Liver (tissue), 9 donors: ENCODE results near the gene DOCK6. TPM values are rescaled to one million over a fixed set of nuclear protein-coding genes. Genes with fewer than 3 reads are reported as not detected.

Source experiments
- DNase-seq: peaks from one replicate; pipeline ENCODE4 v3.0.0-alpha.2; 2017; ENCODE audit warnings: low spot score
- H3K27ac ChIP-seq, 2 donors: one replicate each; pipeline ENCODE4 v1.7.0; 2013; ENCODE audit warnings: inconsistent platforms in 2 of 2, low read length in 2 of 2, control low read depth in 1 of 2, low read depth in 1 of 2, mild to moderate bottlenecking in 1 of 2
- H3K27me3 ChIP-seq, 4 donors: one replicate each; pipeline versions ENCODE4 v1.6.1 to v1.7.0; 2013; ENCODE audit warnings: low read length in 3 of 4, inconsistent platforms in 1 of 4, mild to moderate bottlenecking in 1 of 4, moderate library complexity in 1 of 4; ENCODE audit not compliant: control insufficient read depth in 4 of 4, insufficient read depth in 4 of 4
- H3K36me3 ChIP-seq, 4 donors: one replicate each; pipeline versions ENCODE4 v1.6.1 to v1.7.0; 2013; ENCODE audit warnings: low read length in 3 of 4, mild to moderate bottlenecking in 3 of 4, low read depth in 1 of 4, moderate library complexity in 1 of 4; ENCODE audit not compliant: control insufficient read depth in 4 of 4, insufficient read depth in 3 of 4
- H3K4me1 ChIP-seq, 4 donors: one replicate each; pipeline versions ENCODE4 v1.6.1 to v1.7.0; 2013; ENCODE audit warnings: low read length in 3 of 4, mild to moderate bottlenecking in 3 of 4, moderate library complexity in 1 of 4; ENCODE audit not compliant: control insufficient read depth in 4 of 4, insufficient read depth in 4 of 4
- H3K4me3 ChIP-seq, 3 donors: one replicate each; pipeline versions ENCODE4 v1.6.1 to v1.7.0; 2013; ENCODE audit warnings: low read length in 3 of 3, control low read depth in 1 of 3, low read depth in 1 of 3, mild to moderate bottlenecking in 1 of 3
- H3K9ac ChIP-seq, 2 donors: one replicate each; pipeline ENCODE4 v1.7.0; 2013; ENCODE audit warnings: low read length in 2 of 2, mild to moderate bottlenecking in 2 of 2, moderate library complexity in 2 of 2, control low read depth in 1 of 2, low read depth in 1 of 2
- H3K9me3 ChIP-seq, 4 donors: one replicate each; pipeline versions ENCODE4 v1.6.1 to v1.7.0; 2013; ENCODE audit warnings: low read length in 3 of 4; ENCODE audit not compliant: control insufficient read depth in 4 of 4
- EGR1 ChIP-seq, 2 donors: IDR thresholded peaks; 2 replicates each; pipeline ENCODE4 v1.6.1; 2016 to 2018; ENCODE audit warnings: antibody characterized with exemption in 2 of 2, low read depth in 2 of 2
- FOXA1 ChIP-seq: IDR thresholded peaks from 2 replicates; pipeline ENCODE4 v1.6.1; 2016; ENCODE audit warnings: antibody characterized with exemption
- FOXA2 ChIP-seq: IDR thresholded peaks from 2 replicates; pipeline ENCODE4 v1.6.1; 2016; ENCODE audit warnings: antibody characterized with exemption
- GABPA ChIP-seq, 2 donors: IDR thresholded peaks in 1 of 2; conservative IDR thresholded peaks in 1 of 2; 2 replicates each; pipeline ENCODE4 v1.6.1; 2016; ENCODE audit warnings: antibody characterized with exemption in 2 of 2, mild to moderate bottlenecking in 1 of 2, moderate library complexity in 1 of 2
- HNF4A ChIP-seq, 2 donors: conservative IDR thresholded peaks; 2 replicates each; pipeline ENCODE4 v1.6.1; 2016; ENCODE audit warnings: antibody characterized with exemption in 2 of 2, mild to moderate bottlenecking in 2 of 2
- HNF4G ChIP-seq: IDR thresholded peaks from 2 replicates; pipeline ENCODE4 v1.6.1; 2016; ENCODE audit warnings: antibody characterized with exemption
- JUND ChIP-seq, 2 donors: IDR thresholded peaks; 2 replicates each; pipeline ENCODE4 v1.6.1; 2016; ENCODE audit warnings: antibody characterized with exemption in 2 of 2
- NR2F2 ChIP-seq: IDR thresholded peaks from 2 replicates; pipeline ENCODE4 v1.6.1; 2016; ENCODE audit warnings: antibody characterized with exemption
- RAD21 ChIP-seq, 2 donors: IDR thresholded peaks; 2 replicates each; pipeline ENCODE4 v1.6.1; 2016; ENCODE audit warnings: antibody characterized with exemption in 2 of 2, mild to moderate bottlenecking in 2 of 2
- RXRA ChIP-seq, 2 donors: IDR thresholded peaks; 2 replicates each; pipeline ENCODE4 v1.6.1; 2017 to 2018; ENCODE audit warnings: antibody characterized with exemption in 2 of 2, mild to moderate bottlenecking in 1 of 2
- SP1 ChIP-seq: IDR thresholded peaks from 2 replicates; pipeline ENCODE4 v1.6.1; 2018; ENCODE audit warnings: antibody characterized with exemption, mild to moderate bottlenecking
- TAF1 ChIP-seq: conservative IDR thresholded peaks from 2 replicates; pipeline ENCODE4 v1.6.1; 2016; ENCODE audit warnings: antibody characterized with exemption, mild to moderate bottlenecking
- WGBS: extraction: QIAGEN DNeasy Blood & Tissue Kit; methylation state at CpG from one replicate; pipeline ENCODE4 v1.1.7; 2013; 5-methylcytosine and 5-hydroxymethylcytosine counted together
- polyA plus RNA-seq, 2 donors: library from polyadenylated mRNA; stranded (reverse) in 1 of 2; unstranded in 1 of 2; fragments of 200-250 nt in 1 of 2; fragments of >200 nt in 1 of 2; fragmentation: Nextera tagmentation in 1 of 2; extraction: Ambion mirVana in 1 of 2; gene quantifications; one replicate each; pipeline versions ENCODE4 v1.2.1 to v1.2.3, GENCODE V29; 2013 to 2015
- total RNA-seq, 2 donors: library from RNA; depleted of rRNA; stranded (reverse); fragments of >200 nt; gene quantifications; one replicate each; pipeline ENCODE4 v1.2.3, GENCODE V29; 2014
- TF ChIP-seq, protein P1 (sequence below): fragments of 150-350 bp; IDR thresholded peaks from 2 replicates; pipeline ENCODE4 v1.5.1; 2017; ENCODE audit warnings: improper control_type of control experiment, low read depth, low read length; ENCODE audit not compliant: missing input control
- TF ChIP-seq, protein P2 (sequence below): IDR thresholded peaks from 2 replicates; pipeline ENCODE4 v1.6.1; 2016; ENCODE audit warnings: antibody characterized with exemption
- TF ChIP-seq, protein P3 (sequence below): IDR thresholded peaks from 2 replicates; pipeline ENCODE4 v1.6.1; 2016; ENCODE audit warnings: antibody characterized with exemption, mild to moderate bottlenecking
- TF ChIP-seq, protein P4 (sequence below): IDR thresholded peaks from 2 replicates; pipeline ENCODE4 v1.6.1; 2016; ENCODE audit warnings: antibody characterized with exemption
- donor health status: healthy.
- donor health status: healthy.
- donor health status: healthy.
- donor health status: healthy.
- donor health status: healthy.

Gene DOCK6
- total and polyA plus RNA-seq, 4 donors = 4.9 to 15.8 (median 13.7) TPM

DNA sequence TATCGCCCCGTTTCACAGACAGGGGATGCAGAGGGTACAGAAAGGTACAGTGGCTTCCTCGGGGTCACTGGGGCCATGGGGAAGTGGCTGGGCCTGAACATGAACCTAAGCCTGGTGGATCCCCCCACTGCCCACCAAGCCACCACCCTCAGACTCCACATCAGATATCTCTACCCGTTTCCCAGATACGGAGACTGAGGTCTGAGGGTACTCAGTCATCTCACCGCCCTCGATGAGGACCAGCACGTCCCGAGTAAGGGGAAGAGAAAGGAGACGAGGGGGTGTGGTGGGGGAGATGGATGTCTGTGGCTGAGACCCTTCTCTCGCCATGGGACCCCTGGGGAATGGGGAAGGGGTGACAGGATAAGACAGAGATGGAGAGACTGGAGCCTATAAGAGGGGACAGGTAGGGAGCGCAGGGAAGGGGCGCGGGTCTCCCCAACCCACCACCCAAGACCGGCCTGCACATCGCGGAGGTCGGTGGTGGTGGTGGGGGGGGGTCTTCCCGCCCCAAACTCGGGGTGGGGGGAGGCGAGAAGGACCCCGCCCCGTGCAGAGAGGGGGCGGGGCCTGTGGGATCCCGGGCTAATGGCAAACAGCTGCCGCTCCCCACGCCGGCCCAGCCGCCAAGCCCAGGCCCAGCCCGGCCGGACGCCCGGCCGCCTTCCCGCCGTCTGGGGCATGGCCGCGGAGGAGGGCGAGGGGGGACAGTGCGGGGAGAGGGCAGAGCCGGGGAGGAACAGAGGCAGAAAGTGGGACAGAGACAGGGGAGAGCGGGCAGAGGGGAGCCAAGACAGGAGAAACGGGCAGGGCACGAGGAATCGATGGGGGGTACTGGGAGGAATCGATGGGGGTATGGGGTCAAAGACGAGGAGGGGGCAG is 65.7 kb downstream of the DOCK6 start:
- 18% methylated on average over 47 of the region's 47 CpGs for WGBS
- peaks cover 4 to 72% (median 35%) of the 10 kb centered on the region in 4 donors for H3K4me1 ChIP-seq
- peaks cover 3 to 9% (median 5%) of the 10 kb centered on the region in 4 donors for H3K36me3 ChIP-seq
- peak overlapping the region; percentile 83 to 95 for H3K27ac ChIP-seq
- TF ChIP-seq, protein P1, sequence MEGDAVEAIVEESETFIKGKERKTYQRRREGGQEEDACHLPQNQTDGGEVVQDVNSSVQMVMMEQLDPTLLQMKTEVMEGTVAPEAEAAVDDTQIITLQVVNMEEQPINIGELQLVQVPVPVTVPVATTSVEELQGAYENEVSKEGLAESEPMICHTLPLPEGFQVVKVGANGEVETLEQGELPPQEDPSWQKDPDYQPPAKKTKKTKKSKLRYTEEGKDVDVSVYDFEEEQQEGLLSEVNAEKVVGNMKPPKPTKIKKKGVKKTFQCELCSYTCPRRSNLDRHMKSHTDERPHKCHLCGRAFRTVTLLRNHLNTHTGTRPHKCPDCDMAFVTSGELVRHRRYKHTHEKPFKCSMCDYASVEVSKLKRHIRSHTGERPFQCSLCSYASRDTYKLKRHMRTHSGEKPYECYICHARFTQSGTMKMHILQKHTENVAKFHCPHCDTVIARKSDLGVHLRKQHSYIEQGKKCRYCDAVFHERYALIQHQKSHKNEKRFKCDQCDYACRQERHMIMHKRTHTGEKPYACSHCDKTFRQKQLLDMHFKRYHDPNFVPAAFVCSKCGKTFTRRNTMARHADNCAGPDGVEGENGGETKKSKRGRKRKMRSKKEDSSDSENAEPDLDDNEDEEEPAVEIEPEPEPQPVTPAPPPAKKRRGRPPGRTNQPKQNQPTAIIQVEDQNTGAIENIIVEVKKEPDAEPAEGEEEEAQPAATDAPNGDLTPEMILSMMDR = no peak
- TF ChIP-seq EGR1 (IDR thresholded peaks at IDR 0.05; ENCODE audit: low read depth in 2 of 2) = no peak
- TF ChIP-seq HNF4G = no peak
- TF ChIP-seq RAD21 (IDR thresholded peaks at IDR 0.05) = no peak
- no peak for TF ChIP-seq RXRA (IDR thresholded peaks at IDR 0.05)
- no peak for TF ChIP-seq JUND (IDR thresholded peaks at IDR 0.05)
- no peak for TF ChIP-seq TAF1
- TF ChIP-seq FOXA1 = no peak
- H3K27me3 ChIP-seq = no peaks in the 10 kb centered on the region
- peak; percentile 50 for DNase-seq
- peak overlapping the region; percentile 36 to 60 for H3K9ac ChIP-seq
- H3K4me3 ChIP-seq = peak overlapping the region; percentile 77 to 82 (median 77)
- H3K9me3 ChIP-seq = no peaks in the 10 kb centered on the region

DNA sequence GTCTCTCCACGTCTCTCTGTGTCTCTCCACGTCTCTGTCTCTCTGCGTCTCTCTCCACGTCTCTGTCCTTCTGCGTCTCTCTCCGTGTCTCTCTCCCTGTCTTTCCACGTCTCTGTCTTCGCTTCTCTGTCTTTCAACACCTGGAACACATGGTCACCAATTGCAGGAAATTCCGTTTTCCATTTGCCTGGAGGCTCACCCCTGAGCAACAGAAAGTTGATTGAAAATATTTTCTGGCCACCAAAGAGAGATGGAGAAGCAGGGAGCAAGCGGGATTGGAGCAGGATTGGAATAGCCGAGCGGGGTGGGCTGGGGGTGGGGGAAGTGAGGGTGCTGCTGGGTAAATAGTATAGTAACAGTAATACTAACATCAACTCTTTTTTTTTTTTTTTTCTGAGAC is 66.6 kb downstream of the DOCK6 start:
- peak overlapping the region; percentile 54 to 59 for H3K27ac ChIP-seq
- H3K4me3 ChIP-seq = no peak overlapping the region
- H3K9me3 ChIP-seq = no peaks in the 10 kb centered on the region
- no peak for DNase-seq
- TF ChIP-seq, protein P1 = no peak
- TF ChIP-seq NR2F2 = no peak
- no peak for TF ChIP-seq SP1
- no peak for TF ChIP-seq TAF1
- TF ChIP-seq, protein P2, sequence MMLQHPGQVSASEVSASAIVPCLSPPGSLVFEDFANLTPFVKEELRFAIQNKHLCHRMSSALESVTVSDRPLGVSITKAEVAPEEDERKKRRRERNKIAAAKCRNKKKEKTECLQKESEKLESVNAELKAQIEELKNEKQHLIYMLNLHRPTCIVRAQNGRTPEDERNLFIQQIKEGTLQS = no peak
- no peak for TF ChIP-seq RAD21 (IDR thresholded peaks at IDR 0.05)
- no peak for TF ChIP-seq EGR1 (IDR thresholded peaks at IDR 0.05; ENCODE audit: low read depth in 2 of 2)
- TF ChIP-seq, protein P3, sequence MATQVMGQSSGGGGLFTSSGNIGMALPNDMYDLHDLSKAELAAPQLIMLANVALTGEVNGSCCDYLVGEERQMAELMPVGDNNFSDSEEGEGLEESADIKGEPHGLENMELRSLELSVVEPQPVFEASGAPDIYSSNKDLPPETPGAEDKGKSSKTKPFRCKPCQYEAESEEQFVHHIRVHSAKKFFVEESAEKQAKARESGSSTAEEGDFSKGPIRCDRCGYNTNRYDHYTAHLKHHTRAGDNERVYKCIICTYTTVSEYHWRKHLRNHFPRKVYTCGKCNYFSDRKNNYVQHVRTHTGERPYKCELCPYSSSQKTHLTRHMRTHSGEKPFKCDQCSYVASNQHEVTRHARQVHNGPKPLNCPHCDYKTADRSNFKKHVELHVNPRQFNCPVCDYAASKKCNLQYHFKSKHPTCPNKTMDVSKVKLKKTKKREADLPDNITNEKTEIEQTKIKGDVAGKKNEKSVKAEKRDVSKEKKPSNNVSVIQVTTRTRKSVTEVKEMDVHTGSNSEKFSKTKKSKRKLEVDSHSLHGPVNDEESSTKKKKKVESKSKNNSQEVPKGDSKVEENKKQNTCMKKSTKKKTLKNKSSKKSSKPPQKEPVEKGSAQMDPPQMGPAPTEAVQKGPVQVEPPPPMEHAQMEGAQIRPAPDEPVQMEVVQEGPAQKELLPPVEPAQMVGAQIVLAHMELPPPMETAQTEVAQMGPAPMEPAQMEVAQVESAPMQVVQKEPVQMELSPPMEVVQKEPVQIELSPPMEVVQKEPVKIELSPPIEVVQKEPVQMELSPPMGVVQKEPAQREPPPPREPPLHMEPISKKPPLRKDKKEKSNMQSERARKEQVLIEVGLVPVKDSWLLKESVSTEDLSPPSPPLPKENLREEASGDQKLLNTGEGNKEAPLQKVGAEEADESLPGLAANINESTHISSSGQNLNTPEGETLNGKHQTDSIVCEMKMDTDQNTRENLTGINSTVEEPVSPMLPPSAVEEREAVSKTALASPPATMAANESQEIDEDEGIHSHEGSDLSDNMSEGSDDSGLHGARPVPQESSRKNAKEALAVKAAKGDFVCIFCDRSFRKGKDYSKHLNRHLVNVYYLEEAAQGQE = no peak
- TF ChIP-seq HNF4A (conservative IDR thresholded peaks at IDR 0.05) = no peak
- no peak for TF ChIP-seq JUND (IDR thresholded peaks at IDR 0.05)
- TF ChIP-seq, protein P4, sequence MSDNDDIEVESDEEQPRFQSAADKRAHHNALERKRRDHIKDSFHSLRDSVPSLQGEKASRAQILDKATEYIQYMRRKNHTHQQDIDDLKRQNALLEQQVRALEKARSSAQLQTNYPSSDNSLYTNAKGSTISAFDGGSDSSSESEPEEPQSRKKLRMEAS = no peak
- no peak for TF ChIP-seq FOXA2
- no peak for TF ChIP-seq FOXA1
- TF ChIP-seq GABPA (IDR thresholded peaks at IDR 0.05 in 1 of 2, conservative IDR thresholded peaks at IDR 0.05 in 1 of 2) = no peak
- H3K4me1 ChIP-seq = peaks cover 4 to 72% (median 35%) of the 10 kb centered on the region in 4 donors
- 87% methylated on average over 12 of the region's 12 CpGs for WGBS
- peaks cover 3 to 9% (median 5%) of the 10 kb centered on the region in 4 donors for H3K36me3 ChIP-seq
- H3K9ac ChIP-seq = peak overlapping the region in 1 of 2 donors; percentile 12
- H3K27me3 ChIP-seq = no peaks in the 10 kb centered on the region
